HG02610 (cell line): ENCODE results near the gene BLVRA.
"Not testable (repeated sequence)": the region's sequence is repeated elsewhere in the genome, so short reads cannot be mapped to it uniquely, and the experiment has no call there.

Source experiments
- ATAC-seq: cut with Tn5 transposase; IDR thresholded peaks from one replicate; pipeline ENCODE4 v1.9.1; 2021; ENCODE audit warnings: mild to moderate bottlenecking, moderate library complexity; ENCODE audit not compliant: unreplicated experiment

BLVRA gene

GRCh38 chr7:43799605-43800004, 41.1 kb downstream of the BLVRA start:
- no peak for ATAC-seq

GRCh38 chr7:43803865-43804264, 45.4 kb downstream of the BLVRA start:
- no peak for ATAC-seq

GRCh38 chr7:43808410-43808809, 49.9 kb downstream of the BLVRA start:
- no peak for ATAC-seq

GRCh38 chr7:43810195-43810941, 51.9 kb downstream of the BLVRA start:
- ATAC-seq: not testable (repeated sequence)

GRCh38 chr7:43815373-43815772, 56.9 kb downstream of the BLVRA start:
- ATAC-seq: no peak

GRCh38 chr7:43816046-43816797, 57.7 kb downstream of the BLVRA start:
- ATAC-seq: not testable (repeated sequence)

GRCh38 chr7:43823425-43823824, 64.9 kb downstream of the BLVRA start:
- ATAC-seq: not testable (repeated sequence)

- no peak for ATAC-seq
Measured at GRCh38 chr7:43823941-43824340, 65.5 kb downstream of the BLVRA start.

GRCh38 chr7:43824513-43824912, 66.0 kb downstream of the BLVRA start:
- not testable (repeated sequence) for ATAC-seq

GRCh38 chr7:43824963-43825362, 66.5 kb downstream of the BLVRA start:
- ATAC-seq: no peak

GRCh38 chr7:43825391-43825808, 66.9 kb downstream of the BLVRA start:
- ATAC-seq: no peak

GRCh38 chr7:43830917-43831316, 72.4 kb downstream of the BLVRA start:
- not testable (repeated sequence) for ATAC-seq

GRCh38 chr7:43834463-43835251, 76.2 kb downstream of the BLVRA start:
- ATAC-seq: peak; percentile 49

- no peak for ATAC-seq
Measured at GRCh38 chr7:43838201-43838658, 79.8 kb downstream of the BLVRA start.

- no peak for ATAC-seq
Measured at GRCh38 chr7:43843296-43843695, 84.8 kb downstream of the BLVRA start.

GRCh38 chr7:43844257-43844656, 85.8 kb downstream of the BLVRA start:
- ATAC-seq: no peak

GRCh38 chr7:43844662-43845061, 86.2 kb downstream of the BLVRA start:
- no peak for ATAC-seq

- ATAC-seq: no peak
Measured at GRCh38 chr7:43847496-43847895, 89.0 kb downstream of the BLVRA start.

GRCh38 chr7:43849047-43849446, 90.6 kb downstream of the BLVRA start:
- ATAC-seq: no peak

GRCh38 chr7:43850348-43851116, 92.1 kb downstream of the BLVRA start:
- ATAC-seq: no peak

- ATAC-seq: no peak
Measured at GRCh38 chr7:43851805-43852204, 93.3 kb downstream of the BLVRA start.
